MG63 (cell line): Measurements from ENCODE around the gene LITAF. TPM values are rescaled to one million over a fixed set of nuclear protein-coding genes. Genes with fewer than 3 reads are reported as not detected.
"Not testable (repeated sequence)": the region's sequence is repeated elsewhere in the genome, so short reads cannot be mapped to it uniquely, and the experiment has no call there.

Source experiments
- DNase-seq: peaks from one replicate; pipeline ENCODE4 v3.0.0-alpha.2; 2020
- H3K27me3 ChIP-seq: fragments of 250-450 bp; sonication (Bioruptor Pico); 2 replicates; pipeline ENCODE4 v1.5.1; 2020; ENCODE audit warnings: mild to moderate bottlenecking, moderate library complexity
- H3K36me3 ChIP-seq: fragments of 250-450 bp; sonication (Bioruptor Pico); 2 replicates; pipeline ENCODE4 v1.5.1; 2020; ENCODE audit warnings: mild to moderate bottlenecking, moderate library complexity
- H3K4me3 ChIP-seq: fragments of 250-450 bp; sonication (Bioruptor Pico); 2 replicates; pipeline ENCODE4 v1.5.1; 2020; ENCODE audit warnings: mild to moderate bottlenecking, moderate library complexity
- H3K9me3 ChIP-seq: fragments of 250-450 bp; sonication (Bioruptor Pico); 2 replicates; pipeline ENCODE4 v1.5.1; 2020; ENCODE audit warnings: mild to moderate bottlenecking, moderate library complexity
- total RNA-seq: library from RNA; depleted of rRNA; stranded (reverse); fragments of >200 nt; shearing (Covaris generic); gene quantifications from 2 replicates; pipeline ENCODE4 v1.2.3, GENCODE V29; 2014; ENCODE audit warnings: low replicate concordance

The LITAF gene
- total RNA-seq, 1 experiment from 2014 or later = 52.9 TPM

- Histone ChIP-seq H3K27me3 (no peaks in the 10 kb centered on the region), H3K4me3 (no peak overlapping the region), H3K36me3 (peaks cover 43% of the 10 kb centered on the region), H3K9me3 (0 out of 2 replicates have a peak, but pooled peaks cover 2% of the 10 kb centered on the region)
- no peak for DNase-seq
These were observed 15.9 kb downstream of the LITAF start for GRCh38 chr16:11570806-11571205.

DNA sequence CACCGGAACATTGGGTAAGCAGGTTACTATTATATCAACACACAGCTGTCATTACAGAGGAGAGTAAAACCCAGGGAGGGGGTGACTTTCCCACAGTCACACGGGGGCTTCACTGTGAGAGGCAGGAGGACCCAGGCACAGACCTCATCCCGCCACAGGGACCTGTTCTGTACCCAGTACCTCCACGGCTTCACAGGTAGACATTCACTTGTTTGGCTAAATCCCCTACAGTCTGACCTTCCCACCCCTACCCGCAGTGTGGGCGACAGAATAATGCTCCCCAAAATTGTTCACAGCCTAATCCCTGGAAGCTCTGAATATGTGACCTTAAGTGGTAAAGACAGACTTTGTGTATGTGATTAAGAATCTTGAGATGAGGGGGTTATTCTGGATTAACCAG, 16.5 kb downstream of the LITAF start:
- Histone ChIP-seq H3K36me3 (peaks cover 41% of the 10 kb centered on the region), H3K9me3 (no peaks in the 10 kb centered on the region)
- no peak for DNase-seq

DNA sequence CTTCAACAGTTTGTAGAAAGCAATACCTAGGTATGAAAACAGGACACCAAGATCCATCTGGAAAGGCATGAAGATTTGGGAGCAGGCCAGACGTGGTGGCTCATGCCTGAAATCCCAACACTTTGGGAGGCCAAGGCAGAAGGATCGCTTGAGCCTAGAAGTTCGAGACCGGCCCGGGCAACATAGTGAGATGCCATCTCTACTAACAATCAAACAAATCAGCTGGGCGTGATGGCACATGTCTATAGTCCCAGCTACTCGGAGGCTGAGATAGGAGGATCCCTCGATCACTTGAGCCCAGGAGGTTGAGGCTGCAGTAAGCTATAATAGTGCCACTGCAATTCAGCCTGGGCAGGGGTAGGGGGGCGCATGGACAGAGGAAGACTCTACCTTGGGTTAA, 20.3 kb downstream of the LITAF start:
- H3K9me3 ChIP-seq = no peaks in the 10 kb centered on the region
- H3K27me3 ChIP-seq = no peaks in the 10 kb centered on the region
- H3K4me3 ChIP-seq = no peak overlapping the region
- DNase-seq = no peak
- H3K36me3 ChIP-seq = peaks cover 41% of the 10 kb centered on the region

More for the DNA sequence above, 16.5 kb downstream of the LITAF start:
- no peaks in the 10 kb centered on the region for H3K27me3 ChIP-seq
- no peak overlapping the region for H3K4me3 ChIP-seq

DNA sequence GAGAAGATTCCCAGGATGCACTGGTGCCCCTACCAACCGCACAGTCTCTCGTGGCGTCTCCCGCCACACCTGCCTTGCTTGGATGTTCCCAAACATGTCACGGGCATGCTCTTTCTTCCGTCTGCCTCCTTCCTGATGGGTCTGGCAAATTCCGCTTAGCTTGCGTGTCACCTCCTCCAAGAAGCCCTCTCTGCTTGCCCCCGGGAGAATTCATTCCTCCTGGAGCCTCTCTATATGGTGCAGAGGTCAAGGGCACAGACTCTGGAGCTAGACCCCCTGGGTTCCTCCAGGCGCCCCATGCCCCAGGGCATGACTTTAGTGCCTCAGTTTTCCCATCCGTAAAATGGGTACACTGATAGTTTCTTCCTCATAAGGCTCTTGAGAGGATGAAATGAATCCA, 21.1 kb downstream of the LITAF start:
- no peak for DNase-seq
- H3K4me3 ChIP-seq = no peak overlapping the region
- peaks cover 48% of the 10 kb centered on the region for H3K36me3 ChIP-seq
- no peaks in the 10 kb centered on the region for H3K27me3 ChIP-seq
- H3K9me3 ChIP-seq = no peaks in the 10 kb centered on the region

DNA sequence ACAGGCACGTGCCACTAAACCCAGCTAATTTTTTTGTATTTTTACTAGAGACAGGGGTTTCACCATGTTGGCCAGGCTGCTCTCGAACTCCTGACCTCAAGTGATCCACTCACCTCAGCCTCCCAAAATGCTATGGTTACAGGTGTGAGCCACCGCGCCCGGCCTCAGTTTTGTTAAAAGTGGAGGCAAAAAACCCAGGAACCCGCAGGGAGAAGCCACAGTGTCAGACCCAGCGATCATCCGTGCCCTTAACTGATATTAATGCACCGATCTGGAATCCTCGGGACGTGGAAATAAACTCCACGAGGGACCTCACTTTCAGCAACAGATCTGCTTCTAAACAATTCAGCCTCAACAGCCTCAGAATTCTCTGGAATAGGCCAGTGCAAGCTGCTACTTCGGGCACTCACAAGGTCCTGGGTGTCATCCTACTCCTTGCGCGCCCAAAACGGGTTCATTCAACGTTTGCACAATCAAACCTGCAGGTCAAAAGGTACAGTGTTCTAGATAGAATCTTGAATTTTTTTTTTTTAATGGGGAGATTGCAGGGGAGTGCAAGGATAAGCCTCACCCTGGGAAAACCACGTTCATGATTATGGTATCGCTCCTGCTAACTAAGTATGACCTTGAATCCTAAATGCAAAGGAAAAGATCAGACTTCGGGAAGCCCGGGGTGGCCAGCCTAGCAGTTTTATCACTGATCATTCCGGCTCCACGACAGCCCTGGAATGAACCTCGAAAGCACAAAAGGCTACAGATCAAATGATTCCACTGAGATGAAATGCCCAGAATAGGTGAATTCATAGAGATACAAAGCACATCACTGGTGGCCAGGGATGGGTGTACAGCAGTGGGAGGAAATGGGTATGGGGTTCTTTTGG, 22.4 kb downstream of the LITAF start:
- H3K9me3 ChIP-seq = no peaks in the 10 kb centered on the region
- H3K4me3 ChIP-seq = no peak overlapping the region
- peaks cover 44% of the 10 kb centered on the region for H3K36me3 ChIP-seq
- no peak for DNase-seq
- H3K27me3 ChIP-seq = no peaks in the 10 kb centered on the region

- H3K4me3 ChIP-seq = no peak overlapping the region
- H3K27me3 ChIP-seq = no peaks in the 10 kb centered on the region
- no peak for DNase-seq
- no peaks in the 10 kb centered on the region for H3K9me3 ChIP-seq
- peaks cover 43% of the 10 kb centered on the region for H3K36me3 ChIP-seq
These were observed 23.2 kb downstream of the LITAF start for GRCh38 chr16:11563493-11564040.

- Histone ChIP-seq H3K4me3 (no peak overlapping the region), H3K9me3 (peaks cover under 1% of the 10 kb centered on the region; the same call in 1 of the 2 replicates), H3K27me3 (no peaks in the 10 kb centered on the region), H3K36me3 (peaks cover 48% of the 10 kb centered on the region)
- no peak for DNase-seq
These were observed 23.8 kb downstream of the LITAF start for GRCh38 chr16:11562941-11563340.

DNA sequence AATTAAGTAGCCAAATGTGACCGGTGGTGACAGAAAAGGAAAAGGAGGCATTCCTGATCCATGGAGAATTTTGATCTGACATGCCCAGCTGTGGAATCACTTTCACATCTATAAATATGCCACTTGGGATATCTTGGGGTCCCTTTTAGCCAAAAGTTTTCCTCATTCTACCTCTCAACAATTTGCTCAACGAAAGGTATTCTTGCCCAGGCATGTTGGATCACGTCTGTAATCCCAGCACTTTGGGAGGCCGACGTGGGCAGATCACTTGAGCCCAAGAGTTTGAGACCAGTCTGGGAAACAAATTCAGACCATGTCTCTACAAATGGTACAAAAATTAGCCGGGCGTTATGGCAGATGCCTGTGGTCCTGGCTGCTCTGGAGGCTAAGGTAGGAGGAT, 24.3 kb downstream of the LITAF start:
- DNase-seq = no peak
- Histone ChIP-seq H3K36me3 (peaks cover 50% of the 10 kb centered on the region), H3K27me3 (no peaks in the 10 kb centered on the region), H3K9me3 (peaks cover 6% of the 10 kb centered on the region), H3K4me3 (no peak overlapping the region)

GRCh38 chr16:11561856-11562255, 24.9 kb downstream of the LITAF start:
- peaks cover 7% of the 10 kb centered on the region for H3K9me3 ChIP-seq
- H3K36me3 ChIP-seq = peaks cover 50% of the 10 kb centered on the region
- no peak for DNase-seq
- H3K27me3 ChIP-seq = no peaks in the 10 kb centered on the region
- H3K4me3 ChIP-seq = no peak overlapping the region

GRCh38 chr16:11561454-11561805, 25.3 kb downstream of the LITAF start:
- Histone ChIP-seq H3K4me3 (no peak overlapping the region), H3K36me3 (peaks cover 53% of the 10 kb centered on the region), H3K27me3 (no peaks in the 10 kb centered on the region), H3K9me3 (peaks cover 10% of the 10 kb centered on the region)
- DNase-seq = no peak

DNA sequence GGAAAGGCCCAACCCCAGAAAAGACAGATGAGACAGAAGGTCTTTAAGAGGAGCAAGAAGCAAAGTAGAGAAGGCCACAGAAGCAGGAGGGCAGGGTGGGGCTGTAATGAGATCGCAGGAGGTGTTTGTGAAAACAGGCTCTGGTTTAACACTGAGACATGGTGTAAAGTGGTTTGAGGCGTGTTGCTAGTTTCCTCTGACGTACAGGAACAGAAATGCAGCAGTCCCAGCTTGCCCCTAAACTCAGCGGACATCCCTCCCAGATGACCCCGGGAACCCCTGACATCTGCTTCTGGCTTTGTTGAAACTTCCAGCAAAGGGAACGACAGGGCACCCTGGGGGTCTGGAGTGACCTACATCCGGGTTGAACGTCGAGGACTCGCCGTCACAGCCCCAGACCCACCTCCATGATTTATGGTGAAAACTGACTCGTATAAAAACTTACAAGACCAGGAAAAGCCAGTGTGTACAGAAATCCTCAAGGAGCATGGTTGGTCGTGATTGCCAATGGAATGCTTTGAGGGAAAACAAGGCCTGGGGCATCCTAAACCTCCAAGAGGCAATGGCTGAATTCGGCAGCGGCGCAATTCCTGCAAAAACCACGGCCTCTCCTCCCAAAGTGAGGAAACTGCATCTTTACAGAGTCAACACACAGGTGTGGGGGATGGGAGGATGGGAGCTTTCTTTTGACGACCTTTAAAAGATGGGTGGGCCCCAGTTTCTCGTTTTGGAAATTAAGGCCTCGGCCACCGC, 25.8 kb downstream of the LITAF start:
- H3K9me3 ChIP-seq = peaks cover 16% of the 10 kb centered on the region
- no peaks in the 10 kb centered on the region for H3K27me3 ChIP-seq
- DNase-seq = no peak
- H3K4me3 ChIP-seq = no peak overlapping the region
- H3K36me3 ChIP-seq = peaks cover 54% of the 10 kb centered on the region

GRCh38 chr16:11558308-11558823, 28.4 kb downstream of the LITAF start:
- DNase-seq, H3K4me3 ChIP-seq, H3K27me3 ChIP-seq: not testable (repeated sequence)
- Histone ChIP-seq H3K9me3 (peaks cover 18% of the 10 kb centered on the region), H3K36me3 (peaks cover 72% of the 10 kb centered on the region)

DNA sequence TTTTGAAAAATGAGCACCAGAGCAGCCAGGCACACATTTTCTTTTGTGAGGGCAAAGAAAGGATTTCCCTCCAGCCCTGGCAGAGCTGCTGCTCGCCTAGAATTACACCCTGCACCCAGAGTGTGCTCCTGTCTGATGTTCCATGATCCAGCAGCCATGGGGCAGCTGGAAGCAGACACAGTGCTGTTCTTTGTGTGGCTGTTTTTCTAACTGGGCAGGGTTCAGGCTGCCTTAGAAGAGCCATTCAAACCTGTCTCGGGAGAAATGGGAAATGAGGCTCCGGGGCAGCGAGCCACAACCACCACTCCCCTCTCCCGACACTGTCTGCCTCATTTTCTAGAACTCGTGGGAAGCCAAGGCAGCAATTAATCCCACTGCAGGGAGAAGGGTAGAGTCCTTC, 28.9 kb downstream of the LITAF start:
- no peaks in the 10 kb centered on the region for H3K27me3 ChIP-seq
- peaks cover 76% of the 10 kb centered on the region for H3K36me3 ChIP-seq

GRCh38 chr16:11556945-11557720, 29.6 kb downstream of the LITAF start:
- Histone ChIP-seq H3K36me3 (peaks cover 78% of the 10 kb centered on the region), H3K9me3 (peaks cover 18% of the 10 kb centered on the region), H3K27me3 (no peaks in the 10 kb centered on the region), H3K4me3 (no peak overlapping the region)
- no peak for DNase-seq

More for the DNA sequence above, 28.9 kb downstream of the LITAF start:
- peaks cover 18% of the 10 kb centered on the region for H3K9me3 ChIP-seq
- DNase-seq = no peak
- H3K4me3 ChIP-seq = no peak overlapping the region

DNA sequence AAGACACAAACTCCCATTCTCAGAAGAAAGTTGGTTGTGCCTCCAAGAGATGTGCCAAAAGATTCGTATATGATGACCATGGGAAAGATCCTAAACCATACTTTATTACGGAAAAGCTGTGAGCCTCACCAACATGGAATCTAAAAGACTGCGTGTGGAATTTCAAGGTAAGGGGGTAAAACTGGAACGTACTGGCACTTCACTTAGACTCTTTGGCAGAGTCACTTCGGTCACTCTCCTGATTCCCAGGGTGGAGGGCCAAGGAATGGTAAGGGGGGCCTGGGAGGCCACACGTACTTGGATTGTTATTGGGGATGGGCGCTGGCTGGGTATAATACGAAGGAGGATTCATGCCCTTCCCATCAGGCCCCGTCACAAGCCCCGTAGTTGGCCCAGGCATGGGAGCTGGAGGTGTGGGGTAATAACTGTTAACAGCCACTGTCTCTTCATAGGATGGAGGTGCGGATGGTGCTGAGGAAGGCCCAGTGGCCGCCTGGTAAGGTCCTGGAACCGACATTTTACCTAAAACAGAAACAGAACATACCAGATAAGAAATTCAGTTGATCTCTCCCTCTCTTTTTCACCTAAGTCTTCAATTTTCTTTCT, 30.4 kb downstream of the LITAF start:
- Histone ChIP-seq H3K36me3 (peaks cover 76% of the 10 kb centered on the region), H3K9me3 (peaks cover 18% of the 10 kb centered on the region), H3K27me3 (no peaks in the 10 kb centered on the region), H3K4me3 (no peak overlapping the region)
- no peak for DNase-seq

GRCh38 chr16:11554053-11554452, 32.7 kb downstream of the LITAF start:
- no peak for DNase-seq
- Histone ChIP-seq H3K36me3 (peaks cover 84% of the 10 kb centered on the region), H3K4me3 (no peak overlapping the region), H3K27me3 (no peaks in the 10 kb centered on the region), H3K9me3 (peaks cover 18% of the 10 kb centered on the region)
